MCF 10A (cell line): Measurements from ENCODE around the gene ESD. TPM values are rescaled to one million over a fixed set of nuclear protein-coding genes. Genes with fewer than 3 reads are reported as not detected.

Experiments used
- BruUV-seq: library from RNA; stranded (reverse); fragments of 400-500 nt; replicated peaks from 2 replicates; lab custom pipeline; 2021; lab: Mats Ljungman, UMichigan
- CTCF ChIA-PET: fragments of 300-600 bp; sonication (Branson Sonifier 250); formaldehyde crosslinking; extraction: SDS; loops from one replicate; lab custom pipeline; 2021; ENCODE audit warnings: antibody characterized with exemption, inconsistent platforms; lab: Yijun Ruan, JAX
- POLR2A ChIA-PET: fragments of 300-600, 350-650 bp; sonication (Branson Sonifier 250); formaldehyde crosslinking; extraction: SDS; loops from one replicate; lab custom pipeline; 2020; ENCODE audit warnings: antibody characterized with exemption, inconsistent platforms; lab: Yijun Ruan, JAX
- DNase-seq: peaks from one replicate; pipeline ENCODE4 v3.0.0-alpha.2; 2018; ENCODE audit not compliant: unreplicated experiment
- H3K27ac Mint-ChIP-seq: one replicate; pipeline ENCODE4 v1.8.0; 2022; ENCODE audit warnings: mild to moderate bottlenecking, low read depth, mixed read lengths; ENCODE audit not compliant: unreplicated experiment
- H3K27me3 Mint-ChIP-seq: one replicate; pipeline ENCODE4 v1.8.0; 2022; ENCODE audit warnings: mixed read lengths; ENCODE audit not compliant: insufficient read depth, unreplicated experiment
- H3K36me3 Mint-ChIP-seq: one replicate; pipeline ENCODE4 v1.8.0; 2022; ENCODE audit warnings: mild to moderate bottlenecking, moderate library complexity, mixed read lengths; ENCODE audit not compliant: insufficient read depth, unreplicated experiment
- H3K4me1 Mint-ChIP-seq: one replicate; pipeline ENCODE4 v1.8.0; 2022; ENCODE audit warnings: mixed read lengths; ENCODE audit not compliant: insufficient read depth, unreplicated experiment
- H3K4me3 Mint-ChIP-seq: one replicate; pipeline ENCODE4 v1.8.0; 2022; ENCODE audit warnings: mild to moderate bottlenecking, moderate library complexity, mixed read lengths; ENCODE audit not compliant: unreplicated experiment
- H3K9me3 Mint-ChIP-seq: one replicate; pipeline ENCODE4 v1.8.0; 2022; ENCODE audit warnings: mixed read lengths; ENCODE audit not compliant: unreplicated experiment
- CTCF ChIP-seq: fragments of 200-600 bp; IDR thresholded peaks from one replicate; pipeline ENCODE4 v1.8.0; 2022; ENCODE audit warnings: antibody characterized with exemption, mild to moderate bottlenecking; ENCODE audit not compliant: unreplicated experiment
- intact Hi-C: fragments of 100-400 bp; cut with micrococcal nuclease; formaldehyde crosslinking; loops from 2 replicates; pipeline ENCODE4 v1.14.1; 2022
- total RNA-seq: library from RNA; stranded (reverse); gene quantifications from 2 replicates; pipeline ENCODE4 v1.2.3, GENCODE V29; 2022

The ESD gene
- total RNA-seq, 1 experiment from 2014 or later, result 105 TPM

- Mint-ChIP-seq H3K27ac (peak overlapping the region; percentile 97), H3K36me3 (peaks cover 14% of the 10 kb centered on the region), H3K27me3 (no peaks in the 10 kb centered on the region), H3K4me3 (peak overlapping the region; percentile 94), H3K4me1 (peaks cover 36% of the 10 kb centered on the region), H3K9me3 (no peaks in the 10 kb centered on the region)
- DNase-seq, result no peak
- POLR2A ChIA-PET, result interaction anchor here (0.6 to 0.8 kb wide), 2 partner anchors 54 to 702 kb away, joined by 4 read pairs; no protein-coding TSS in a partner anchor
- no peak for TF ChIP-seq CTCF
- intact Hi-C loops, result loop anchor here (5.0 kb wide), 1 partner anchor 245 kb away; the partner anchor contains the start of gene LRCH1
- CTCF ChIA-PET, result interaction anchor here (0.6 kb wide), 2 partner anchors 1259 to 1312 kb away, joined by 3 to 5 read pairs; no protein-coding TSS in a partner anchor
- BruUV-seq, result no TSS peak
Measured at GRCh38 chr13:46797501-46798237, 708 bp upstream of the ESD start.

- H3K27me3 Mint-ChIP-seq, result no peaks in the 10 kb centered on the region
- no peak for TF ChIP-seq CTCF
- TSS peak; percentile 57 for BruUV-seq
- POLR2A ChIA-PET, result interaction anchor here (0.6 to 1.3 kb wide), 10 partner anchors 8 to 1506 kb away, joined by 3 to 5 read pairs (median 3); no protein-coding TSS in a partner anchor
- peaks cover 30% of the 10 kb centered on the region for H3K4me1 Mint-ChIP-seq
- peak overlapping the region; percentile 97 for H3K27ac Mint-ChIP-seq
- H3K4me3 Mint-ChIP-seq, result peak overlapping the region; percentile 94
- H3K36me3 Mint-ChIP-seq, result peaks cover 22% of the 10 kb centered on the region
- DNase-seq, result peak; percentile 8
- intact Hi-C loops, result loop anchor here (5.0 kb wide), 1 partner anchor 244 kb away; the partner anchor contains the start of gene LRCH1
- H3K9me3 Mint-ChIP-seq, result no peaks in the 10 kb centered on the region
- CTCF ChIA-PET, result no interaction called here
Measured at GRCh38 chr13:46796129-46796514, 839 bp downstream of the ESD start.

GRCh38 chr13:46795321-46795720, 1.6 kb downstream of the ESD start:
- no peak overlapping the region for H3K27ac Mint-ChIP-seq
- POLR2A ChIA-PET, result interaction anchor here (0.7 to 1.2 kb wide), 2 partner anchors 9 to 134 kb away, joined by 3 to 4 read pairs; no protein-coding TSS in a partner anchor
- intact Hi-C loops, result loop anchor here (5.0 kb wide), 1 partner anchor 243 kb away; the partner anchor contains the start of gene LRCH1

More at GRCh38 chr13:46795321-46795720, 1.6 kb downstream of the ESD start:
- H3K9me3 Mint-ChIP-seq, result no peaks in the 10 kb centered on the region
- no peak for TF ChIP-seq CTCF
- no TSS peak for BruUV-seq
- peaks cover 30% of the 10 kb centered on the region for H3K36me3 Mint-ChIP-seq
- no peaks in the 10 kb centered on the region for H3K27me3 Mint-ChIP-seq
- CTCF ChIA-PET, result interaction anchor here (0.7 to 1.0 kb wide), 2 partner anchors 10 to 37 kb away, joined by 3 read pairs; no protein-coding TSS in a partner anchor
- H3K4me3 Mint-ChIP-seq, result peak overlapping the region; percentile 94
- peaks cover 30% of the 10 kb centered on the region for H3K4me1 Mint-ChIP-seq
- DNase-seq, result peak; percentile 9
